GM18505 (cell line): Measurements from ENCODE around the gene SLC66A2.
A peak's percentile ranks its signal among the peaks of the same experiment; 100 is the strongest.

Experiments used
- ATAC-seq: cut with Tn5 transposase; IDR thresholded peaks from one replicate; pipeline ENCODE4 v1.9.1; 2021; ENCODE audit not compliant: unreplicated experiment
- POLR2A ChIP-seq: IDR thresholded peaks from 4 replicates; pipeline ENCODE4 v1.6.1; 2011; ENCODE audit warnings: borderline replicate concordance; ENCODE audit not compliant: insufficient read depth, insufficient read length; ENCODE audit errors: extremely low read depth

SLC66A2 gene

DNA sequence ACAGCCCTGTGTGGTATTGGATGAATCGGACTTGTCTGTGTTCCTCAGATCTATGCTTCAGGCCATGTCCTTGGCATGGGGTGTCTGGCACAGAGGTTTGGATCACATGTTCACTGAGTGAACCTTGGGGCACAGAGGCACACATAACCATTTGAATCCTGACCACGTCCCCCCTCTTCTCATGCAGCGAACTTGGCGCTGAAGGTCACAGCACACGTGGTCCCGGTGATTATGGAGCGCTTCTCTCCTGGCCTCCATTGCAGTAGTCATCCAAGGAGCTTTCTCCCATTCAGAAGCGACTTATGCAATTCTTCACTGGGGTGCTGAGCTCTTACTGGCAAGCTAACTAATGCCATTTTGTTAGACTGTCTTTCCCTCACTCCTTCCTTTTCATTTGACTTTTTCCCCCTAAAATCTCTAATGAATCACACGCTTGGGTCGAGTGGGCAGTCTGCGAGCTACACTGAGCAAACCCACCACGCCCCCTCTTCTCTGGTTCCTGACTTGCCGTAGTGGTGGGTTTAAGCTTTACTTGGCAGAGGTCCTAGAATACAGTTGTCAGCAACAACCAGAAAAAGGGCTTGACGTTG is 94.3 kb downstream of the SLC66A2 start:
- TF ChIP-seq POLR2A = no peak
- ATAC-seq = no peak

DNA sequence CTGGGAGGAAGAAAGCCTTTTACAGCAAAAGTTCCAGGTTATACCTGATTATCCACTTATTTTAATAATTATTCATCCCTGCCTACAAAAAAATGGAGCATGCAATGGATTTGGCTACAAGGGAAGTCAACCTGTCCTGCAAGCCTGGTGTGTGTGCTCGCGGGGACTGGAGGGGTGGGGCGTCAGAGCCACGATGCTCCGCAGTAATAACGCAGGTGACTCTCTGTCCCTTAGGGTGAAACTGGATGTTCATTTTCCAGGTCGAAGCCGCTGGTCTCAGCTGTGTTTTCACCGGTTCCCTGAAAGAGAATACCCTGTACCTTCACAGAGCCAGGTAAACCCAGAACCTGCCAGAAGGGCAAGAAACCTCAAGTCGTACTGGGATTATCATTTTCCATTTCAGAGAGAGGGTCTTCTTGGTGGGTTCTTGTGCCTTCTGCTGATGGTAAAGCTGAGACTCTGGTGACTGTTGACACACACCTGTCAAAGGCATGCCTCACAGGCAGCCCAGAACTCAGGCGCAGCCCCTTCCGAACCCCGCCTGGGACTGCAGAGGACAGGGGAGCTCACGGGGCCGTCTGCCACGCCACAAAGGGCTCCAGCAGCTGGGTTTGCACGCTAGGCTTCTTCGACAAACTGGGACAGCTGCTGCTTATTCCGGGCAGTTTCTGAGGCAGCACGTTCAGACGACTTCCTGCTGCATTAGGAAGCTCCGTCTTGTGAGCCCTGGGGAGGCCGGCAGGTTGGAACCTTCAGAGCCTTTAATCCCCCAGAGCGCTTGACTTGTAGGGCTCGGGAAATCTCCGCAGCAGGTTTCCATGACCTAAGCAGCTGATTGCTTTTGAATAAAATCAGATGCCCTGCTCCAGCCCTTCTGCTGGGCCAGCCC is 95.1 kb downstream of the SLC66A2 start:
- no peak for ATAC-seq
- TF ChIP-seq POLR2A = no peak

DNA sequence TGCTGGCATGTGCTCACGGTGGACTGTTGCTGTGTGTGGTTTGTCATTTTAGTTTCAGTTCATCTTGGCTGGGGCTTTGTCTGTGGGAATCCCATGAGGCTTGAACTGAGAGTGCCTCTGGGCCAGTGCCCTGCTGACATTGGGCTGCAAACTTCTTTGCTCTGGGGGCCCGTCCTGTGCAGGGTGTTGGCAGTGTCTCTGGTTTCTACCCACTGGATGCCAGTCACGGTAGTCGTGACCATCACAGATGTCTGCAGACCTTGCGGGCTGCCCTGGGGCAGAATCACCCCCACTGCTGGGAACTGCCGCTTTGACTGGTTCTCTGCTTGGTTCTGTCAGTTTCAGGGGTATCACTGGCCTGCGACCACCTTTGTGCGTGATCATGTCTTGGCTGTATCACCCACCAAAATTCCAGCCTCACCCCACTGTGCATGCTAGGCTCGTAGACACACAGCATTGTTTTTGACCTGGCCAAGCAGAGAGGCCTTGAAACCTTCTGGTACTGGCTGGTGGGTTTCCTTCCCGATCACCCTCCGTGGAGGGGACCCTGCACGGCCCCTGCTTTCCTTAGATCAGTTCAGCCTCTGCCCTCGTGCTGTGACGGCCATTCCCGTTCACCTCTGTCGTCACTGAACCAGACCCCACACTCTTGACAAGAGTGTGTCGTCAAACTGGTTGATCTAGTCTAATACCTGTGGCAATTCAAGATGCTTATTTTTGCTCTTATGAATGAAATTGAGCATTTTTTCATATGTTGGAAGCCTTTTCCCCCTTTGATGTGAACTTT is 96.1 kb downstream of the SLC66A2 start:
- TF ChIP-seq POLR2A = no peak
- ATAC-seq = peak; percentile 94

DNA sequence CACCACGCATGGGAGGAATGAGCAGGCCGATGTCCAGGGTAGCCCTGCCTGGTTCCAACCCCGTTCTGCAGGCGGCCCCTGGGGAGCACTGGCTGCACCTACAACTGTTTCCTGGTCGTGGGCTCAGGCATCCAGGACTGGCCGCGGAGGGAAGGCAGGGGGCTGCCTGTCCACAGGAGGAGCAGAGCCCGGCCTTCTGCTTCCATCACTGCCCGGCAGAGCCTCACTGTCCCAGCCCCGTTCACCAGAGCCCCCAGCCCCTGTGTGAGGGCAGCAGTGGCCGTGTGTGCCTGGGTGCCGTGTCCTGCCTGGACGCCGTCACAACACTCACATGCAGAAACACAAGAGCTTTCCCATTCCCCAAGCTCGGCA is 97.5 kb downstream of the SLC66A2 start:
- no peak for TF ChIP-seq POLR2A
- no peak for ATAC-seq

DNA sequence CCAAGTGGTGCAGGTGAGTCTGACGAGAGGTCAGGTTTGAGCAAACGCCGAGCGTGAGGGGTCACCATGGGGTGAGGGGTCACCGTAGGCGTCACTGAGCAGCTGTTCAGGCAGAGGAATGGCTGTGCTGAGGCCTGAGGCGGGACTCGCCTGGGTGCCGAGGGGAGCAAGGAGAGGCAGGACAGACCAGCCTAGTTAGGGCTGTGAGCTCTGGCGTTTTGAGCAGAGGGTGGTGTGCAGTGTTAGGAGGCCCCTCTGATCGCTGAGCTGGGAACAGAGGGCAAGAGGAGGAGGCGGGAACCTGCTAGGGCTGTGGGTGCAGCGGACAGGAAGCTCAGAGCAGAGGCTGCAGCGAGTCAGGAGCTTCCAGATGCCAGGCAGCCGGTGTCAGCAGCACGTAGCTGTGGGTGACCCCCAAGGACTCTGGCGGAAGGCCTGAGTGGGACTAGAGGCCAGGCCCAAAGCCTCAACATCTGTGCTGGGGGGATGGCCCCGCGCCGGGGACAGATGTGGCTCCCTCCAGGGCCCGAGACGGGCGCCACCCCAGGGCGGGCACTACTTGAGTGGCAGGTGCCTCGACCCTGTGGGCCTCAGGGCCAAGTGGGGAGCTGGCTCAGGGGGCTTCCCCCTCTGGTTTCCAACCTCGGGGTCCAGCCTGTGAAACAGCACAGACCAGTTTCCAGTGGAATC is 98.0 kb downstream of the SLC66A2 start:
- ATAC-seq = no peak
- TF ChIP-seq POLR2A = no peak

DNA sequence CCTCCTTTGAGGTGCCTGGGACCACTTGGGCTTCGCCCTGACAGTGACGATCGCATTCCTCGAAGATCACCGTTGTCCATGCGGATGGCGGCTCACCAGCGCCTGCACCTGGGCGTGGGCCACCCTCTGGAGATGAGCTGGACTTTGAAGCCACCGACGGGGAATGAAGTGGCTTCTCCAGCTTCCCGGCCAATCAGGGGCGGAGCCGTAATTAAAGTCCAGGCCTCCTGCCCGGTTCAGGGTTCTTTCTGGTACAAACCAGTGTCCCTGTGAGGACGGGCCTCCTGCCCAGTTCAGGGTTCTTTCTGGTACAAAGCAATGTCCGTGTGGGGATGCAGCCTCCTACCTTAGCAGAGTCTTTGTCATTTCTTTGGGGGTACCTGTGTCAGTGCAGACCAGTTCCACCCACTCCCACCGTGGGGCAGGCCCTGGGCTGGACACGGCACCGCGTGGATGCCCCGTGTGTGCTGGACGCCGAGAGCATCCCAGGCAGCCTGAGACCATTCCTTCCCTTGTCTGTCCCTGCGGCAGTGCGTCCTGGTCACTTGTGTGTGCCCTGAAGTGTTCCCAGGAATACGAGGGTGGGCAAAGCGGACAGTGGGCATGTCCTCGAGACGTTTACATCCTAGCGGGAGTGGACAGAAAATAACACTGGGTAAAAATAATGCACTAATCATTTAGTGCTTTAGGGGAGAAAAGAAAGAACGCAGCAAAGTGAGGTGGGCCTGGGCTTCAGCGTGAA is 98.7 kb downstream of the SLC66A2 start:
- ATAC-seq = no peak
- no peak for TF ChIP-seq POLR2A
